A549 (cell line): ENCODE results near the gene GREM1. TPM values are rescaled to one million over a fixed set of nuclear protein-coding genes. Genes with fewer than 3 reads are reported as not detected.

Experiments
- ATAC-seq, 2 experiments: fragments of 200-7000 bp in 1 of 2; fragments of >200 bp in 1 of 2; cut with Nextera tagmentation in 1 of 2; cut with Tn5 transposase in 1 of 2; 3 replicates each; pipeline versions ENCODE4 v1.8.0 to v1.9.1; 2018 to 2020; ENCODE audit warnings: mild to moderate bottlenecking in 1 of 2, moderate library complexity in 1 of 2
- CTCF ChIA-PET: fragments of 300-600 bp; sonication (Branson Sonifier 250); formaldehyde crosslinking; extraction: SDS; loops from one replicate; lab custom pipeline; 2021; ENCODE audit warnings: antibody characterized with exemption, inconsistent platforms; lab: Yijun Ruan, JAX
- POLR2A ChIA-PET: fragments of 350-600 bp; formaldehyde crosslinking; extraction: SDS; loops from one replicate; lab custom pipeline; 2021; ENCODE audit warnings: antibody characterized with exemption, inconsistent platforms; lab: Yijun Ruan, JAX
- DNase-seq, 2 experiments: peaks; one replicate each; pipeline versions ENCODE4 v3.0.0 to v3.0.0-alpha.2; 2011 to 2016; ENCODE audit warnings: low read depth in 1 of 2, low spot score in 1 of 2
- FAIRE-seq: peaks from 2 replicates; lab custom pipeline; 2011; peaks lifted over from hg19 to GRCh38; lab: Jason Lieb, UNC
- H3K27ac ChIP-seq, 2 experiments: fragments of >200 bp; sonication (Bioruptor Twin); formaldehyde crosslinking; 3 replicates each; pipeline ENCODE4 v1.5.1; 2016 to 2017
- H3K4me1 ChIP-seq: fragments of >200 bp; sonication (Bioruptor Twin); formaldehyde crosslinking; 3 replicates; pipeline ENCODE4 v1.6.1; 2016
- H3K4me2 ChIP-seq: fragments of >200 bp; sonication (Bioruptor Twin); formaldehyde crosslinking; 3 replicates; pipeline ENCODE4 v1.6.1; 2016
- H3K4me3 ChIP-seq: fragments of >200 bp; sonication (Bioruptor Twin); formaldehyde crosslinking; 3 replicates; pipeline ENCODE4 v1.5.1; 2016
- H3K9me3 ChIP-seq: fragments of >200 bp; sonication (Bioruptor Twin); formaldehyde crosslinking; 3 replicates; pipeline ENCODE4 v1.6.1; 2016
- BCL3 ChIP-seq: fragments of >200 bp; sonication (Bioruptor Twin); formaldehyde crosslinking; IDR thresholded peaks from 3 replicates; pipeline ENCODE4 v1.6.1; 2016
- BHLHE40 ChIP-seq: IDR thresholded peaks from 2 replicates; pipeline ENCODE4 v1.6.1; 2012; ENCODE audit warnings: low read depth, low read length, inconsistent platforms
- CBX2 ChIP-seq: fragments of 200-600 bp; sonication (generic); IDR thresholded peaks from 2 replicates; pipeline ENCODE4 v1.6.1; 2016; ENCODE audit warnings: low read depth, mild to moderate bottlenecking, borderline replicate concordance
- CHD2 ChIP-seq: fragments of 150-350 bp; IDR thresholded peaks from 2 replicates; pipeline ENCODE4 v1.6.1; 2014; ENCODE audit warnings: low read length; ENCODE audit not compliant: partially characterized antibody
- CHD4 ChIP-seq: fragments of 200-600 bp; sonication (generic); IDR thresholded peaks from 2 replicates; pipeline ENCODE4 v1.6.1; 2016; ENCODE audit warnings: antibody characterized with exemption, mild to moderate bottlenecking, borderline replicate concordance
- CTCF ChIP-seq: fragments of >200 bp; sonication (Bioruptor Twin); formaldehyde crosslinking; IDR thresholded peaks from 3 replicates; pipeline ENCODE4 v1.5.1; 2016
- E2F6 ChIP-seq: IDR thresholded peaks from 2 replicates; pipeline ENCODE4 v1.6.1; 2012; ENCODE audit warnings: low read depth, borderline replicate concordance
- EHF ChIP-seq: fragments of 250-450 bp; sonication (Bioruptor Pico); IDR thresholded peaks from 2 replicates; pipeline ENCODE4 v1.5.0; 2020; ENCODE audit warnings: mild to moderate bottlenecking
- ESRRA ChIP-seq: fragments of 150-350 bp; IDR thresholded peaks from 2 replicates; pipeline ENCODE4 v1.6.1; 2014; ENCODE audit warnings: mild to moderate bottlenecking, low read length, borderline replicate concordance
- GATA3 ChIP-seq: IDR thresholded peaks from 2 replicates; pipeline ENCODE4 v1.6.1; 2012; ENCODE audit warnings: borderline replicate concordance
- HES2 ChIP-seq: fragments of >200 bp; sonication (Bioruptor Twin); formaldehyde crosslinking; IDR thresholded peaks from 2 replicates; pipeline ENCODE4 v1.6.1; 2016
- HEYL ChIP-seq: fragments of 250-450 bp; sonication (Bioruptor Pico); IDR thresholded peaks from 2 replicates; pipeline ENCODE4 v1.8.0; 2021; ENCODE audit warnings: mild to moderate bottlenecking, moderate library complexity
- HMGXB4 ChIP-seq: fragments of 250-450 bp; sonication (Bioruptor Pico); IDR thresholded peaks from 2 replicates; pipeline ENCODE4 v1.5.0; 2021; ENCODE audit warnings: mild to moderate bottlenecking, moderate library complexity, borderline replicate concordance
- HOXA7 ChIP-seq: fragments of 250-450 bp; sonication (Bioruptor Pico); IDR thresholded peaks from 2 replicates; pipeline ENCODE4 v1.5.0; 2020; ENCODE audit warnings: mild to moderate bottlenecking, moderate library complexity
- KDM5A ChIP-seq: fragments of 200-600 bp; sonication (generic); IDR thresholded peaks from 2 replicates; pipeline ENCODE4 v1.6.1; 2016; ENCODE audit warnings: antibody characterized with exemption, mild to moderate bottlenecking
- MYC ChIP-seq: IDR thresholded peaks from 2 replicates; pipeline ENCODE4 v1.6.1; 2012; ENCODE audit warnings: mild to moderate bottlenecking, inconsistent platforms, low read length, improper control_type of control experiment, borderline replicate concordance
- NFE2L2 ChIP-seq: fragments of 150-350 bp; conservative IDR thresholded peaks from 2 replicates; pipeline ENCODE4 v1.6.1; 2014; ENCODE audit warnings: low read length
- NPAS2 ChIP-seq: fragments of 250-450 bp; sonication (Bioruptor Pico); IDR thresholded peaks from 2 replicates; pipeline ENCODE4 v1.8.0; 2022; ENCODE audit warnings: mild to moderate bottlenecking, moderate library complexity, borderline replicate concordance
- PBX3 ChIP-seq: IDR thresholded peaks from 2 replicates; pipeline ENCODE4 v1.6.1; 2012
- PHF8 ChIP-seq: fragments of 200-600 bp; sonication (generic); IDR thresholded peaks from 2 replicates; pipeline ENCODE4 v1.6.1; 2016; ENCODE audit warnings: low read depth, mild to moderate bottlenecking, antibody characterized with exemption, moderate library complexity, borderline replicate concordance
- RARB ChIP-seq: fragments of 250-450 bp; sonication (Bioruptor Pico); IDR thresholded peaks from 2 replicates; pipeline ENCODE4 v1.8.0; 2021; ENCODE audit warnings: mild to moderate bottlenecking, moderate library complexity
- RCOR1 ChIP-seq: fragments of 150-350 bp; IDR thresholded peaks from 2 replicates; pipeline ENCODE4 v1.6.1; 2014; ENCODE audit warnings: antibody characterized with exemption, low read length, low read depth
- REST ChIP-seq: fragments of 200-600 bp; sonication (generic); IDR thresholded peaks from 2 replicates; pipeline ENCODE4 v1.6.1; 2016; ENCODE audit warnings: antibody characterized with exemption, mild to moderate bottlenecking, moderate library complexity
- SREBF2 ChIP-seq: fragments of 450-650 bp; IDR thresholded peaks from 2 replicates; pipeline ENCODE4 v1.6.1; 2014; ENCODE audit warnings: mild to moderate bottlenecking, moderate library complexity
- TFCP2L1 ChIP-seq: fragments of 250-450 bp; sonication (Bioruptor Pico); IDR thresholded peaks from 2 replicates; pipeline ENCODE4 v1.5.0; 2021; ENCODE audit warnings: mild to moderate bottlenecking
- ZFP36 ChIP-seq: fragments of 450-650 bp; IDR thresholded peaks from 2 replicates; pipeline ENCODE4 v1.6.1; 2014; ENCODE audit warnings: borderline replicate concordance; ENCODE audit not compliant: partially characterized antibody
- WGBS: methylation state at CpG from one replicate; pipeline ENCODE4 v1.1.6; 2017; ENCODE audit errors: missing lambda C conversion rate; 5-methylcytosine and 5-hydroxymethylcytosine counted together
- polyA plus RNA-seq, 4 experiments: library from polyadenylated mRNA; depleted of rRNA in 3 of 4; stranded (reverse); fragments of >200 nt; fragmentation: RNase III in 1 of 4; extraction: RNeasy Plus Mini Kit Qiagen cat#74134 plus additional on column Dnase treatment in 1 of 4; gene quantifications; 2 replicates in 3 of 4; 3 replicates in 1 of 4; pipeline ENCODE4 v1.2.3, GENCODE V29; 2011 to 2017

The GREM1 gene
- polyA plus RNA-seq, 2 of the 4 experiments (the other 2 are of a cell fraction) = 4.4 to 10.5 TPM

GRCh38 chr15:32723171-32723948 is 5.6 kb downstream of the GREM1 start:
- H3K9me3 ChIP-seq = peaks cover 4% of the 10 kb centered on the region; the same call in 1 of the 3 replicates
- 0 out of 3 replicates have a peak, but pooled peaks cover 6% of the 10 kb centered on the region for H3K4me1 ChIP-seq
- TF ChIP-seq PHF8 = no peak
- TF ChIP-seq ZFP36 = no peak
- no peak for TF ChIP-seq EHF (CRISPR knock-in tag)
- no peak for TF ChIP-seq SREBF2
- no peak for TF ChIP-seq NFE2L2
- TF ChIP-seq TFCP2L1 = no peak
- no peak for TF ChIP-seq E2F6
- no peak for TF ChIP-seq PBX3
- TF ChIP-seq GATA3 = no peak
- no peak for TF ChIP-seq ESRRA
- TF ChIP-seq KDM5A = no peak
- no peak for TF ChIP-seq CHD2
- no peak for TF ChIP-seq BHLHE40
- no peak for TF ChIP-seq NPAS2
- TF ChIP-seq RARB (CRISPR knock-in tag) = no peak
- TF ChIP-seq HEYL = no peak
- ATAC-seq (no peak), FAIRE-seq (peak; percentile 39), DNase-seq (no peak)
- ChIA-PET CTCF (interaction anchor here (0.6 to 3.2 kb wide), 8 partner anchors 10 to 674 kb away, joined by 3 to 23 read pairs (median 4); no protein-coding TSS in a partner anchor), POLR2A (no interaction called here)
- no peak overlapping the region for H3K4me3 ChIP-seq
- H3K27ac ChIP-seq = no peak overlapping the region
- H3K4me2 ChIP-seq = no peak overlapping the region
- WGBS = 69% methylated on average over 2 of the region's 2 CpGs

- ChIA-PET CTCF (no interaction called here), POLR2A (no interaction called here)
- H3K4me3 ChIP-seq = no peak overlapping the region
- ATAC-seq (no peak), FAIRE-seq (peak; percentile 70), DNase-seq (no peak)
- H3K9me3 ChIP-seq = peaks cover 5% of the 10 kb centered on the region; the same call in 1 of the 3 replicates
- WGBS = 83% methylated on average over 10 of the region's 10 CpGs
- no peak overlapping the region for H3K4me2 ChIP-seq
- no peaks in the 10 kb centered on the region for H3K4me1 ChIP-seq
- H3K27ac ChIP-seq = no peak overlapping the region
- TF ChIP-seq BCL3 (no peak), MYC (no peak), CHD4 (no peak), RCOR1 (no peak), CTCF (no peak), HMGXB4 (CRISPR knock-in tag) (no peak), REST (no peak), HOXA7 (CRISPR knock-in tag) (no peak), HES2 (no peak), CBX2 (no peak)
Observed at GRCh38 chr15:32729700-32730395, 12.0 kb downstream of the GREM1 start.
